ENCODE measurements around the gene IFNG-AS1. TPM values are rescaled to one million over a fixed set of nuclear protein-coding genes. Genes with fewer than 3 reads are reported as not detected.

The IFNG-AS1 gene
- total RNA-seq, 6 experiments from 2014 or later = not detected

- Mint-ChIP-seq H3K4me3 (no peak overlapping the region), H3K27ac (no peak overlapping the region), H3K36me3 (ENCODE audit: low read depth) (no peaks in the 10 kb centered on the region), H3K4me1 (ENCODE audit: low read depth) (peaks cover 13% of the 10 kb centered on the region), H3K9me3 (no peaks in the 10 kb centered on the region), H3K27me3 (ENCODE audit: insufficient read depth) (peaks cover 3% of the 10 kb centered on the region; the same call in 1 of the 2 replicates)
- DNase-seq = no peak
- no peak for TF ChIP-seq CTCF (IDR thresholded peaks at IDR 0.05)
Observed at GRCh38 chr12:68016136-68016535, 26.9 kb downstream of the IFNG-AS1 start.

GRCh38 chr12:68018315-68018714 lies 29.1 kb downstream of the IFNG-AS1 start:
- no peak overlapping the region for H3K27ac Mint-ChIP-seq
- no peak for DNase-seq
- peaks cover 3% of the 10 kb centered on the region; the same call in 1 of the 2 replicates for H3K27me3 Mint-ChIP-seq (ENCODE audit: insufficient read depth)
- H3K4me3 Mint-ChIP-seq = no peak overlapping the region
- no peaks in the 10 kb centered on the region for H3K36me3 Mint-ChIP-seq (ENCODE audit: low read depth)
- no peak for TF ChIP-seq CTCF (IDR thresholded peaks at IDR 0.05)
- H3K4me1 Mint-ChIP-seq (ENCODE audit: low read depth) = no peaks in the 10 kb centered on the region
- no peaks in the 10 kb centered on the region for H3K9me3 Mint-ChIP-seq

- DNase-seq = no peak
- Mint-ChIP-seq H3K27ac (no peak overlapping the region), H3K9me3 (no peaks in the 10 kb centered on the region), H3K4me3 (no peak overlapping the region), H3K4me1 (ENCODE audit: low read depth) (no peaks in the 10 kb centered on the region), H3K27me3 (ENCODE audit: insufficient read depth) (peaks cover 6% of the 10 kb centered on the region), H3K36me3 (ENCODE audit: low read depth) (no peaks in the 10 kb centered on the region)
- no peak for TF ChIP-seq CTCF (IDR thresholded peaks at IDR 0.05)
Observed at GRCh38 chr12:68020049-68020448, 30.8 kb downstream of the IFNG-AS1 start.

GRCh38 chr12:68020699-68021098 lies 31.5 kb downstream of the IFNG-AS1 start:
- H3K27ac Mint-ChIP-seq = no peak overlapping the region
- no peak overlapping the region for H3K4me3 Mint-ChIP-seq
- peaks cover 6% of the 10 kb centered on the region for H3K27me3 Mint-ChIP-seq (ENCODE audit: insufficient read depth)
- no peak for DNase-seq
- TF ChIP-seq CTCF (IDR thresholded peaks at IDR 0.05) = no peak
- no peaks in the 10 kb centered on the region for H3K4me1 Mint-ChIP-seq (ENCODE audit: low read depth)
- no peaks in the 10 kb centered on the region for H3K36me3 Mint-ChIP-seq (ENCODE audit: low read depth)
- no peaks in the 10 kb centered on the region for H3K9me3 Mint-ChIP-seq

GRCh38 chr12:68028647-68029046 lies 39.4 kb downstream of the IFNG-AS1 start:
- DNase-seq = no peak
- Mint-ChIP-seq H3K4me3 (no peak overlapping the region), H3K9me3 (no peaks in the 10 kb centered on the region), H3K27ac (no peak overlapping the region), H3K27me3 (ENCODE audit: insufficient read depth) (peaks cover 12% of the 10 kb centered on the region), H3K36me3 (ENCODE audit: low read depth) (no peaks in the 10 kb centered on the region), H3K4me1 (ENCODE audit: low read depth) (no peaks in the 10 kb centered on the region)
- no peak for TF ChIP-seq CTCF (IDR thresholded peaks at IDR 0.05)

- Mint-ChIP-seq H3K27ac (no peak overlapping the region), H3K4me3 (no peak overlapping the region), H3K4me1 (ENCODE audit: low read depth) (no peaks in the 10 kb centered on the region), H3K36me3 (ENCODE audit: low read depth) (no peaks in the 10 kb centered on the region), H3K27me3 (ENCODE audit: insufficient read depth) (peaks cover 17% of the 10 kb centered on the region), H3K9me3 (no peaks in the 10 kb centered on the region)
- DNase-seq = no peak
- no peak for TF ChIP-seq CTCF (IDR thresholded peaks at IDR 0.05)
Observed at GRCh38 chr12:68030248-68030647, 41.0 kb downstream of the IFNG-AS1 start.
